GM12801 (cell line): Measurements from ENCODE around the gene UTS2R.

Experiments
- CTCF ChIP-seq: IDR thresholded peaks from one replicate; pipeline ENCODE4 v1.5.1; 2011; ENCODE audit warnings: control low read depth; ENCODE audit not compliant: insufficient read length; ENCODE audit errors: extremely low read depth

UTS2R gene

GRCh38 chr17:82399041-82399441, 27.5 kb downstream of the UTS2R start:
- TF ChIP-seq CTCF = no peak

GRCh38 chr17:82399601-82400101, 28.1 kb downstream of the UTS2R start:
- TF ChIP-seq CTCF = no peak

GRCh38 chr17:82400206-82400605, 28.6 kb downstream of the UTS2R start:
- no peak for TF ChIP-seq CTCF

- no peak for TF ChIP-seq CTCF
These were observed 29.3 kb downstream of the UTS2R start for GRCh38 chr17:82400830-82401229.

- no peak for TF ChIP-seq CTCF
These were observed 31.3 kb downstream of the UTS2R start for GRCh38 chr17:82402865-82403264.

- TF ChIP-seq CTCF = no peak
These were observed 32.4 kb downstream of the UTS2R start for GRCh38 chr17:82403662-82404660.

- no peak for TF ChIP-seq CTCF
These were observed 33.5 kb downstream of the UTS2R start for GRCh38 chr17:82405051-82405450.
